Natural killer cell treated with Interleukin-12 subunit alpha and Interleukin-12 subunit beta and Interleukin-15 and Interleukin-18, amount 100 ng/mL, for 72 hours (primary cell): Measurements from ENCODE around the gene CCNE1. TPM values are rescaled to one million over a fixed set of nuclear protein-coding genes. Genes with fewer than 3 reads are reported as not detected.
"Not testable (repeated sequence)": the region's sequence is repeated elsewhere in the genome, so short reads cannot be mapped to it uniquely, and the experiment has no call there.

ENCODE experiments used
- ATAC-seq, 2 donors: fragments of 150-1000 bp; cut with Tn5 transposase in 1 of 2; sonication (Bioruptor Pico), chemical (Tn5 transposase) in 1 of 2; 2 replicates each; pipeline ENCODE4 v1.10.0; 2021
- DNase-seq: peaks from one replicate; pipeline ENCODE4 v3.0.0; 2022; ENCODE audit warnings: low spot score
- H3K27ac Mint-ChIP-seq, 2 donors: 1 replicate in 1 of 2; 2 replicates in 1 of 2; pipeline ENCODE4 v1.8.0; 2022; ENCODE audit warnings: mixed read lengths in 2 of 2, mild to moderate bottlenecking in 1 of 2, moderate library complexity in 1 of 2
- H3K27me3 Mint-ChIP-seq, 2 donors: 1 replicate in 1 of 2; 2 replicates in 1 of 2; pipeline ENCODE4 v1.8.0; 2022; ENCODE audit warnings: mixed read lengths in 2 of 2
- H3K36me3 Mint-ChIP-seq: one replicate; pipeline ENCODE4 v1.8.0; 2022; ENCODE audit warnings: mixed read lengths
- H3K4me1 Mint-ChIP-seq, 2 donors: 1 replicate in 1 of 2; 2 replicates in 1 of 2; pipeline ENCODE4 v1.8.0; 2022; ENCODE audit warnings: low read depth in 2 of 2, mixed read lengths in 2 of 2, mild to moderate bottlenecking in 1 of 2
- H3K4me3 Mint-ChIP-seq: one replicate; pipeline ENCODE4 v1.8.0; 2022; ENCODE audit warnings: mixed read lengths
- H3K9me3 Mint-ChIP-seq: 2 replicates; pipeline ENCODE4 v1.8.0; 2022; ENCODE audit warnings: mixed read lengths
- total RNA-seq, 2 donors: library from RNA; stranded (reverse); gene quantifications; one replicate each; pipeline ENCODE4 v1.2.3, GENCODE V29; 2022

The CCNE1 gene
- total RNA-seq, 2 donors from 2014 or later, result 16.5 to 33.2 TPM

DNA sequence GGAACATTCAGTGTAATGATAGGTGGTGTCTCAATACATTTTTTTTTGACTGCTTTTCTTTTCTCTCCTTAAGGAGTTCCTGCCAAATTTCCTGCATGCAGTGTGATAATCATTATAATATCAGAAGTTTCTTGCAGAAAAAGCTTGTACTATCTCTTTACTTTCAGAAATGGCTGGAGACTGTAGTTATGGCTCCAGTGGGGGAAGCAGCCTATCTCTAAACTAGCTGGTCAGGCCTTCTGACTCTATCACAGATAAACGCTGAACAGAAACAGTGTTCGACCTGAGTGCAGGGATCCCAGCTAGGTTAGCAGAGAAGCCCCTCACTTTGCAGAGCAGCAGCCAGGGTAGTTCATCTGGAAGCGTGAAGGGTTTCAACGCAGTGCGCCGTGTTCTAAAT lies 1.9 kb downstream of the CCNE1 start:
- H3K4me1 Mint-ChIP-seq, result peaks cover 7 to 16% of the 10 kb centered on the region in 2 donors
- ATAC-seq (no peak), DNase-seq (no peak)
- no peaks in the 10 kb centered on the region for H3K9me3 Mint-ChIP-seq
- H3K4me3 Mint-ChIP-seq, result peak overlapping the region; percentile 92
- H3K36me3 Mint-ChIP-seq, result no peaks in the 10 kb centered on the region
- H3K27ac Mint-ChIP-seq, result peak overlapping the region in 1 of 2 donors; percentile 83
- no peaks in the 10 kb centered on the region for H3K27me3 Mint-ChIP-seq

- Mint-ChIP-seq H3K27ac (no peak overlapping the region), H3K4me3 (no peak overlapping the region), H3K27me3 (no peaks in the 10 kb centered on the region), H3K4me1 (peaks cover 7 to 16% of the 10 kb centered on the region in 2 donors), H3K36me3 (no peaks in the 10 kb centered on the region), H3K9me3 (no peaks in the 10 kb centered on the region)
- no peak for ATAC-seq
- no peak for DNase-seq
Observed at GRCh38 chr19:29815231-29815630, 3.4 kb downstream of the CCNE1 start.

GRCh38 chr19:29817316-29817715 lies 5.5 kb downstream of the CCNE1 start:
- DNase-seq (no peak), ATAC-seq (no peak)
- Mint-ChIP-seq H3K4me1 (peaks cover 3 to 9% of the 10 kb centered on the region in 2 donors), H3K27me3 (no peaks in the 10 kb centered on the region), H3K4me3 (no peak overlapping the region), H3K9me3 (no peaks in the 10 kb centered on the region), H3K36me3 (peaks cover 5% of the 10 kb centered on the region), H3K27ac (no peak overlapping the region)

GRCh38 chr19:29819300-29819699 lies 7.5 kb downstream of the CCNE1 start:
- no peak overlapping the region for H3K27ac Mint-ChIP-seq
- H3K4me1 Mint-ChIP-seq, result no peaks in the 10 kb centered on the region
- H3K36me3 Mint-ChIP-seq, result peaks cover 5% of the 10 kb centered on the region
- ATAC-seq (no peak), DNase-seq (no peak)
- H3K4me3 Mint-ChIP-seq, result no peak overlapping the region
- no peaks in the 10 kb centered on the region for H3K9me3 Mint-ChIP-seq
- H3K27me3 Mint-ChIP-seq, result no peaks in the 10 kb centered on the region

DNA sequence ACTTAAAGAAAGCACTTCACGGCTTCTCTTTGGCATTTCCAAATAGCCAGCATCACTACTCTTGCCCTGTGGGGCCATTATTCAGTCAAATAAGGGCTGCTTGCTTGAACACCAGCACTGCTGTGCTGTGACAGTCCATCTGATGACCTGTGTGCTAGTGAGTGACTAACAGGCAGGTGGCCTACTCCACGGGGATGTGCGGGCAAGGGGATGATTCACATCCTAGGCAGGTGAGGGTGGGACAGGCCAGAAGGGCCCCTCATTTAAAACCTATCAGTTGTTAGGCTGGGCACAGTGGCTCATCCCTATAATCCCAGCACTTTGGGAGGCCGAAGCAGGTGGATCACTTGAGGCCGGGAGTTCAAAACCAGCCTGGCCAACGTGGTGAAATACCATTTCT lies 8.2 kb downstream of the CCNE1 start:
- H3K27ac Mint-ChIP-seq, result no peak overlapping the region
- no peak overlapping the region for H3K4me3 Mint-ChIP-seq
- H3K36me3 Mint-ChIP-seq, result peaks cover 5% of the 10 kb centered on the region
- ATAC-seq, result no peak
- no peaks in the 10 kb centered on the region for H3K27me3 Mint-ChIP-seq
- H3K4me1 Mint-ChIP-seq, result no peaks in the 10 kb centered on the region
- no peak for DNase-seq
- H3K9me3 Mint-ChIP-seq, result no peaks in the 10 kb centered on the region

- H3K4me3 Mint-ChIP-seq, result no peak overlapping the region
- no peaks in the 10 kb centered on the region for H3K4me1 Mint-ChIP-seq
- DNase-seq (no peak), ATAC-seq (no peak)
- H3K36me3 Mint-ChIP-seq, result peaks cover 5% of the 10 kb centered on the region
- H3K9me3 Mint-ChIP-seq, result no peaks in the 10 kb centered on the region
- H3K27ac Mint-ChIP-seq, result no peak overlapping the region
- H3K27me3 Mint-ChIP-seq, result no peaks in the 10 kb centered on the region
Observed at GRCh38 chr19:29823581-29824330, 12.0 kb downstream of the CCNE1 start.

DNA sequence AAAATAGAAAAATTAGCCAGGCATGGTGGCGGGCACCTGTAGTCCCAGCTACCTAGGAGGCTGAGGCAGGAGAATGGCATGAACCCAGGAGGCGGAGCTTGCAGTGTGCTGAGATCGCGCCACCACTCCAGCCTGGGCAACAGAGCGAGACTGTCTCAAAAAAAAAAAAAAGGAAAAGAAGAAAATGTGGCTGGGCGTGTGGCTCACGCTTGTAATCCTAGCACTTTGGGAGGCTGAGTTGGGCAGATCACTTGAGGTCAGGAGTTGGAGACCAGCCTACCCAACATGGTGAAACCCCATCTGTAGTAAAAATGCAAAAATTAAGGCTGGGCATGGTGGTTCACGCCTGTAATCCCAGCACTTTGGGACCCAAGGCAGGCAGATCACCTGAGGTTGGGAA lies 13.5 kb downstream of the CCNE1 start:
- not testable (repeated sequence) for DNase-seq

GRCh38 chr19:29831041-29831548 lies 19.3 kb downstream of the CCNE1 start:
- DNase-seq (no peak), ATAC-seq (peak; percentile 61 to 78)
- Mint-ChIP-seq H3K4me3 (peak overlapping the region; percentile 65), H3K27ac (peak overlapping the region in 1 of 2 donors; percentile 47), H3K36me3 (no peaks in the 10 kb centered on the region), H3K27me3 (peaks cover 7% of the 10 kb centered on the region in 2 donors), H3K9me3 (no peaks in the 10 kb centered on the region), H3K4me1 (peaks cover 5 to 9% of the 10 kb centered on the region in 2 donors)

More for the DNA sequence above, 13.5 kb downstream of the CCNE1 start:
- not testable (repeated sequence) for H3K9me3 Mint-ChIP-seq, H3K4me1 Mint-ChIP-seq, H3K27ac Mint-ChIP-seq, H3K27me3 Mint-ChIP-seq, H3K4me3 Mint-ChIP-seq, ATAC-seq, H3K36me3 Mint-ChIP-seq

- ATAC-seq (no peak), DNase-seq (no peak)
- Mint-ChIP-seq H3K27me3 (peaks cover 7% of the 10 kb centered on the region in 2 donors), H3K27ac (peak overlapping the region in 1 of 2 donors; percentile 47), H3K4me3 (peak overlapping the region; percentile 65), H3K4me1 (peaks cover 5 to 11% of the 10 kb centered on the region in 2 donors), H3K36me3 (no peaks in the 10 kb centered on the region), H3K9me3 (no peaks in the 10 kb centered on the region)
Observed at GRCh38 chr19:29831686-29832085, 19.9 kb downstream of the CCNE1 start.

DNA sequence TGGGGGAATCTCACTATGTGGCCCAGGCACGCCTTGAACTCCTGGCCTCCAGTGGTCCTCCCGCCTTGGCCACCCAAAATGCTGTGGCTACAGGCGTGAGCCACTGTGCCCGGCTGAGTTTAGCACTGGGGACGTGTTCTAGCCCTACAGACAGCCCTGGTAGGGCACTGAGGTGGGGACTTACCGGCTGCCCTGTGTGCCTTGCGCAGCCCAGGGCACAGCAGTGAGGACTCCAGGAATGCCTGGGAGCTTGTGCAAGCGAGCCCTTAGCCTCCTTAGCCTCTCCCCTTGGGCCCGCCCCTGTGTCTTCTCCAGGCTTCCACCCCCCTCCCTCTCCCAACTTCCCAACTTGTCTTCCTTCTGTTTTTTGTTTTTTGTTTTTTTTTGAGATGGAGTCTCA lies 21.0 kb downstream of the CCNE1 start:
- Mint-ChIP-seq H3K36me3 (no peaks in the 10 kb centered on the region), H3K4me1 (peaks cover 5 to 20% of the 10 kb centered on the region in 2 donors), H3K27me3 (peaks cover 7% of the 10 kb centered on the region in 2 donors), H3K4me3 (no peak overlapping the region), H3K27ac (no peak overlapping the region), H3K9me3 (no peaks in the 10 kb centered on the region)
- DNase-seq, result no peak
- ATAC-seq, result no peak

- H3K36me3 Mint-ChIP-seq, result no peaks in the 10 kb centered on the region
- H3K9me3 Mint-ChIP-seq, result no peaks in the 10 kb centered on the region
- ATAC-seq, result no peak
- no peak overlapping the region for H3K27ac Mint-ChIP-seq
- H3K4me3 Mint-ChIP-seq, result no peak overlapping the region
- no peak for DNase-seq
- peaks cover 7% of the 10 kb centered on the region in 2 donors for H3K27me3 Mint-ChIP-seq
- H3K4me1 Mint-ChIP-seq, result peaks cover 5 to 20% of the 10 kb centered on the region in 2 donors
Observed at GRCh38 chr19:29833614-29834261, 21.9 kb downstream of the CCNE1 start.

DNA sequence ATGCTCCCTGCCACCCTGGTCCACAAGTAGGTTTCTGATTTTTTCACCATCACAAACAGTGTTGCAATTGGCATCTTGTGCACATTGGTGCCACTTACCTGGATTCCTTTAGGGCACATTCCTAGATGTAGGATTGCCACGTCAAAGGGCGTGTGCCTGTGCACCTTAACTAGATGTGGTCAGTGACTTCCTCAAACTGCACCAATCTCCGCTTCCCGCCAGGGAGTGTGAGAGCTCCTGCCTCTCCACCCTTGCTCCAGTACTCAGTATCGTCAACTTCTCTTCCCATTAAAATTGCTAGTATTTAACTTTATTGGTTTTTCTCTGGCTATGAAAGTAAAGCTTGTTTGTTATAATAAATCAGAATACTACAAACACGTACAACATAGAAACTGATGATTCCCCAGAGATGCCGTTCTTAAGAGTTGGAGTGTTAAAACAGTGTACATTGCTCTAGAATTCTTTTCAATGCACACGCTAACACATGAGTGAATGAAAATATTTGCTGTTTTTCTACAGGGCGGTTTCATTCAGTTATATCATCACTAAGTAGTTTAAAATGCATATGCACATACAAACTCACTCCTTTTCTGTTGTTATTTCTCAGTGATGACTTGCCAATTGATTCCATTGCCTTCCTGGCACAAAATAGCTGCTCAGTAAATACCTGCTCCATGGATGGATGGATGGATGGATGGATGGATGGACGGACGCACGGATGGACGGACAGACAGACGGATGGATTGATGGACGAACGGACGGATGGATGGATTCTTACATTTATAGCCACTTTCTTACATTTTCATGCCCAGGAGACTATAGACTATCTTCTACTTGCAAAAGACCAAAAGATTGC lies 23.4 kb downstream of the CCNE1 start:
- Mint-ChIP-seq H3K4me1 (peaks cover 5 to 20% of the 10 kb centered on the region in 2 donors), H3K4me3 (no peak overlapping the region), H3K27me3 (peaks cover 7% of the 10 kb centered on the region in 2 donors), H3K27ac (no peak overlapping the region), H3K36me3 (no peaks in the 10 kb centered on the region), H3K9me3 (no peaks in the 10 kb centered on the region)
- ATAC-seq (no peak), DNase-seq (no peak)

DNA sequence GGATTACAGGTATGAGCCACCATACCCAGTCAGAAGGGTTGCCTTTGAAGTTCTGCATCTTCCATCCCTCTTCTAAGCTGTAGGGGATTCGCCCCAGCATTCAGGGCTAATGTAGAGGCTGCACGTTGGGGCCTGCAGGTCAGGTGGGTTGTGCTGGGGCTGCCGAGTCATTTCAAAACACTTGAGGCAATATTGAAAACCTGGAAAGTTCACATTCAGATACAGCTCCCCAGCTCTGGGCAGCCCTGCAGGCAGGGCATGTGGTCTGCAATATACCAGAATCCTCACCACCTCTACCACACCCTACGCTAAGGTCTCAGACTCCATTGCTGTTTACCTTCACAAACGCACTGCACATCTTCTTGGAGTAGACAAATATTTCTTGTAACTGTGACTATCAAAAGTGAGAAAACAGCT lies 24.6 kb downstream of the CCNE1 start:
- Mint-ChIP-seq H3K9me3 (no peaks in the 10 kb centered on the region), H3K4me3 (peak overlapping the region; percentile 51), H3K27ac (peak overlapping the region; percentile 43 to 61), H3K4me1 (peaks cover under 1 to 12% of the 10 kb centered on the region in 2 donors), H3K27me3 (peaks cover 8 to 10% of the 10 kb centered on the region in 2 donors), H3K36me3 (no peaks in the 10 kb centered on the region)
- DNase-seq, result no peak
- peak in 1 of 2 donors; percentile 67 for ATAC-seq
